ENCODE data around the gene MICOS13.
"Not testable (repeated sequence)": the region's sequence is repeated elsewhere in the genome, so short reads cannot be mapped to it uniquely, and the experiment has no call there.

MICOS13 gene

GRCh38 chr19:5698635-5699422, 18.5 kb upstream of the MICOS13 start:
- DNase-seq: no peak

- no peak for DNase-seq
Observed at GRCh38 chr19:5697890-5698634, 17.7 kb upstream of the MICOS13 start.

- DNase-seq: no peak
Observed at GRCh38 chr19:5697022-5697889, 16.9 kb upstream of the MICOS13 start.

GRCh38 chr19:5696196-5697021, 16.1 kb upstream of the MICOS13 start:
- DNase-seq: no peak

GRCh38 chr19:5695649-5696195, 15.4 kb upstream of the MICOS13 start:
- no peak for DNase-seq

- DNase-seq: no peak
Observed at GRCh38 chr19:5694956-5695648, 14.8 kb upstream of the MICOS13 start.

- no peak for DNase-seq
Observed at GRCh38 chr19:5694167-5694955, 14.0 kb upstream of the MICOS13 start.

- DNase-seq: no peak
Observed at GRCh38 chr19:5693195-5694166, 13.2 kb upstream of the MICOS13 start.

GRCh38 chr19:5692723-5693194, 12.4 kb upstream of the MICOS13 start:
- no peak for DNase-seq

- DNase-seq: no peak
Observed at GRCh38 chr19:5691822-5692722, 11.8 kb upstream of the MICOS13 start.

GRCh38 chr19:5690955-5691821, 10.9 kb upstream of the MICOS13 start:
- peak; percentile 19 to 49 for DNase-seq

- peak; percentile 98 to 99 for DNase-seq
Observed at GRCh38 chr19:5690125-5690954, 10.0 kb upstream of the MICOS13 start, which contains the start of gene RPL36. RPL36 (plus strand) TSS chr19:5690295; CDS start chr19:5690508, 213 bp downstream.

GRCh38 chr19:5688262-5688881, 8.1 kb upstream of the MICOS13 start:
- DNase-seq: not testable (repeated sequence)

- no peak for DNase-seq
Observed at GRCh38 chr19:5687360-5688198, 7.3 kb upstream of the MICOS13 start.
